HG03354 (cell line): ENCODE measurements around the gene ZG16.

ENCODE experiments used
- ATAC-seq: cut with Tn5 transposase; IDR thresholded peaks from one replicate; pipeline ENCODE4 v1.9.1; 2021; ENCODE audit warnings: mild to moderate bottlenecking; ENCODE audit not compliant: unreplicated experiment, poor library complexity, severe bottlenecking

ZG16 gene

DNA sequence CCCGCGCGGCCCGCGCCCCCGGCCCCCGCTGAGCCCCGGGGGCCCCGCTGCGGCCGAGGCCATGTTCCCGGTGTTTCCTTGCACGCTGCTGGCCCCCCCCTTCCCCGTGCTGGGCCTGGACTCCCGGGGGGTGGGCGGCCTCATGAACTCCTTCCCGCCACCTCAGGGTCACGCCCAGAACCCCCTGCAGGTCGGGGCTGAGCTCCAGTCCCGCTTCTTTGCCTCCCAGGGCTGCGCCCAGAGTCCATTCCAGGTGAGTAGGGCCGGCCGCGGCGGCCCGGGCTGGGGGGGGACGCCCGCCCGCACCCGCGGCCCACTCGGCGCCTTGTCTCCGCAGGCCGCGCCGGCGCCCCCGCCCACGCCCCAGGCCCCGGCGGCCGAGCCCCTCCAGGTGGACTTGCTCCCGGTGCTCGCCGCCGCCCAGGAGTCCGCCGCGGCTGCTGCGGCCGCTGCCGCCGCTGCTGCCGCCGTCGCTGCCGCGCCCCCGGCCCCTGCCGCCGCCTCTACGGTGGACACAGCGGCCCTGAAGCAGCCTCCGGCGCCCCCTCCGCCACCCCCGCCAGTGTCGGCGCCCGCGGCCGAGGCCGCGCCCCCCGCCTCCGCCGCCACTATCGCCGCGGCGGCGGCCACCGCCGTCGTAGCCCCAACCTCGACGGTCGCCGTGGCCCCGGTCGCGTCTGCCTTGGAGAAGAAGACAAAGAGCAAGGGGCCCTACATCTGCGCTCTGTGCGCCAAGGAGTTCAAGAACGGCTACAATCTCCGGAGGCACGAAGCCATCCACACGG lies 28.8 kb downstream of the ZG16 start:
- no peak for ATAC-seq

- no peak for ATAC-seq
Measured at GRCh38 chr16:29807426-29808218, 29.6 kb downstream of the ZG16 start.

DNA sequence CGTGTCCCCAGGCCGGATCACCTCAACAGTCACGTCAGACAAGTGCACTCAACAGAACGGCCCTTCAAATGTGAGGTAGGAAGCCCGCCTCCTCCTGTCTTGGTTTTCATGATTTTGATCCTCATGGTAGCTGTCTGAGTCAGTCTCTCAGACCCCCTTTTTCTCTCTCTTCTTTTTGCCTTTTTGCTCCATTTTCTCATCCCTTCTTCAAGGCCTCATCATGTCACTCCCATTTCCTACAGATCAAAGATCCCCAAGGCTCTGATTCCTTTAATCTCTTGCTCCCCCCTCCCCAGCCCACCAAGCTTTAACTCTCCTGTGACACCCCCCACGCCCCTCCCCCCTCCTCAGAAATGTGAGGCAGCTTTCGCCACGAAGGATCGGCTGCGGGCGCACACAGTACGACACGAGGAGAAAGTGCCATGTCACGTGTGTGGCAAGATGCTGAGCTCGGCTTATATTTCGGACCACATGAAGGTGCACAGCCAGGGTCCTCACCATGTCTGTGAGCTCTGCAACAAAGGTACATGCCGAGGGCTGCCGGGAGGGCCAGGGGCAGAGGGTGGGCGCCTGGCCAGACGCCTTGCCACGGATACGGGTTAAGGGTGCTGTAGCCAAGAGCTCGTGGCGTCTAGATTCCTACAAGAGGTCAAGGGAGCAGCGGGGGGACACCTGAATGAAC lies 30.3 kb downstream of the ZG16 start:
- ATAC-seq: no peak

DNA sequence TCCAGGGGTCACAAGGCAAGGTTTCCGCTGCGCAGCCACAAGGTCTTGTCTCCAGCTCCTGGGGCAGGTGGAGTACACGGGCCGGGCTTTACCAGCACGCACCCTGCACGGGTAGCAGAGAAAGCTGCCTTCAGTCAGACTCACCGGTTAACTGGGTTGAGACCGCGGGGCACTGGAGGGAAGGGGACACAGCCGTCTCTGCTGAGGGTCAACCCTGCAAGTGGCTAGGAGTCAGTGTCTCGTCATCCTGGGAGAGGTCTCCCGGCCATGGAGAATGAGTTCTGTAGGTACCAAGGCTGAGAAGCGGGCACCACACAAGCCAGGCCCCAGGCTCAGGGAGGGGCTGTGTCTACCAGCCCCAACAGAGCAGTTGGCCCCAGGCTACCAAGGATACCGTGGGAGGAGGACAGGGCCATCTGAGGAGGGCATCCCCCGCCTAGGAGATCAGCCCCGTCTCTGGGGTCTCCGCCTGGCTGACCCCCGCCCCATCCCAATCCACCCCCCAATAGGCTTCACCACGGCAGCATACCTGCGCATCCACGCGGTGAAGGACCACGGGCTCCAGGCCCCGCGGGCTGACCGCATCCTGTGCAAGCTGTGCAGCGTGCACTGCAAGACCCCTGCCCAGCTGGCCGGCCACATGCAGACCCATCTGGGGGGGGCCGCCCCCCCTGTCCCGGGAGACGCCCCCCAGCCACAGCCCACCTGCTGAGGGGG lies 31.1 kb downstream of the ZG16 start:
- no peak for ATAC-seq

- ATAC-seq: no peak
Measured at GRCh38 chr16:29809850-29810698, 32.0 kb downstream of the ZG16 start.

DNA sequence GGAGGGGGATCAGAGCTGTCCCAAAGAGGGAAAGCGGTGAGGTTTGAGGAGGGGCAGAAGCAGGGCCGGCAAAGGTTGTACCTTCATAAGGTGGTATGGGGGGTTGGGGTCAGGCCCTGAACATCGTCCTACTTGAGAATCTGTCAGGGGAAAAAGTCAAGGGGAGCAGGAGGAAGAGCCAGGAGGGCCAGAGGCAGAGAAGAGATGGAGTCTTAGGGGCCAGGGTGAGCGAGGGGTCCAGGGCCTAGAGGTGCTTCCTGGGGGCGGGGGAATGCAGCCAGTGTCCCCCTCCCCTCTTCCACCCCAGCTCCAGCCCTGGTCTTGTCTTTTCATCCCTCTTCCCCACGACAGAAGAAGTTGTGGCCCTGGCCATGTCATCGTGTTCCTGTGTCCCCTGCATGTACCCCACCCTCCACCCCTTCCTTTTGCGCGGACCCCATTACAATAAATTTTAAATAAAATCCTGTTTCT lies 32.7 kb downstream of the ZG16 start:
- no peak for ATAC-seq

DNA sequence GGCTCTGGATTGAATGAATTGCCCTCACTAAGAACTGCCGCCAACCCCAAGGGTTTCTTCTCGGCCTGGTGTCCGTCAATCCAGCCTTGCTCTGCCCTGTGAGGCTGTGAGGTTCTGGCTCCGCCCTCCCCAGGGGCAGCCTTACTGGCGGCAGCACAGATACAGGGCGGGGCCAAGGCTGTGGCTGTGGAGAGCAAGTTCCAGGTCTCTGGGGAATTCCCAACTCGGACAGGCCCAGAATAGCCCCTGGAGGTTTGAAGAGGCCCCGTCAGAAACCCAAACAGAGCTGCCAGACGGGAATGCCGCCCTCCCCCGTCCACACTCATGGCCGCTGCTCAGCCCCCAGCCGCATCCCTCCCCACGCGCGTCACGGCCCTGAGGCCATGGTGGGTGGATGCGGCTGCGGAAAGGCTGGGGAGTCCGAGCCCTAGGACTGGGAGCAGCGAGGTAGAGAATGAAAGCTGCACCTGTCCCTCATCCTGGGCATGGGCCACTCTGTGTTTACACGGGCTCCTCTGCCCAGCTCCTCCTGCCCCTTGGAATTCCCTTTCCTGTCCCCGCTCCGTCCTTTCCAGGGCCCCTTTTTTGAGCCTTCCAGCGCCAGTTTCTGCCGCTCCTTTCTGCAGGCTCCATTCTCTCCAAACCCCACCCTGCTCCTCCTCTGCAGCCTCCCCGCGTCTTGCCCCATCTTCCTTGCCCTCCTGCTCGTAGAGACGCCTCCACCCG lies 33.3 kb downstream of the ZG16 start:
- peak; percentile 30 for ATAC-seq

GRCh38 chr16:29811896-29812665 lies 34.0 kb downstream of the ZG16 start, which contains the start of gene PRRT2:
PRRT2 (plus strand) TSS chr16:29812193; CDS start chr16:29813055, 862 bp downstream.
- ATAC-seq: no peak

DNA sequence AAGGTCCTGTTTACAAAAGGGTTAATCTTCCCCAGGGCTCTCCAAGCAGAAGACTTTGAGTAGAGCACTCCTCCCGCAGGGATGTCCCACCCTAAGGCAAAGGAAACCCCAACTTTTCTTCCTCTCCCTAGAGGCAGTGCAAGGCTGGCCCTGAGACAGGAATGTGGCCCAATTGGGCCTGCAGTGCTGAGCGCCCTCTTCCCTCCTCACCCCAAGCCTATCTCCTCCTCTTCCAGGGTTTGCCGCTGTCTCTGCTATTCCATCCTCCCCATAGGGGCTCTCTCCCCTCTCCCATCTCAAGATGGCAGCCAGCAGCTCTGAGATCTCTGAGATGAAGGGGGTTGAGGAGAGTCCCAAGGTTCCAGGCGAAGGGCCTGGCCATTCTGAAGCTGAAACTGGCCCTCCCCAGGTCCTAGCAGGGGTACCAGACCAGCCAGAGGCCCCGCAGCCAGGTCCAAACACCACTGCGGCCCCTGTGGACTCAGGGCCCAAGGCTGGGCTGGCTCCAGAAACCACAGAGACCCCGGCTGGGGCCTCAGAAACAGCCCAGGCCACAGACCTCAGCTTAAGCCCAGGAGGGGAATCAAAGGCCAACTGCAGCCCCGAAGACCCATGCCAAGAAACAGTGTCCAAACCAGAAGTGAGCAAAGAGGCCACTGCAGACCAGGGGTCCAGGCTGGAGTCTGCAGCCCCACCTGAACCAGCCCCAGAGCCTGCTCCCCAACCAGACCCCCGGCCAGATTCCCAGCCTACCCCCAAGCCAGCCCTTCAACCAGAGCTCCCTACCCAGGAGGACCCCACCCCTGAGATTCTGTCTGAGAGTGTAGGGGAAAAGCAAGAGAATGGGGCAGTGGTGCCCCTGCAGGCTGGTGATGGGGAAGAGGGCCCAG lies 34.9 kb downstream of the ZG16 start:
- no peak for ATAC-seq

- no peak for ATAC-seq
Measured at GRCh38 chr16:29813644-29814562, 35.8 kb downstream of the ZG16 start.

DNA sequence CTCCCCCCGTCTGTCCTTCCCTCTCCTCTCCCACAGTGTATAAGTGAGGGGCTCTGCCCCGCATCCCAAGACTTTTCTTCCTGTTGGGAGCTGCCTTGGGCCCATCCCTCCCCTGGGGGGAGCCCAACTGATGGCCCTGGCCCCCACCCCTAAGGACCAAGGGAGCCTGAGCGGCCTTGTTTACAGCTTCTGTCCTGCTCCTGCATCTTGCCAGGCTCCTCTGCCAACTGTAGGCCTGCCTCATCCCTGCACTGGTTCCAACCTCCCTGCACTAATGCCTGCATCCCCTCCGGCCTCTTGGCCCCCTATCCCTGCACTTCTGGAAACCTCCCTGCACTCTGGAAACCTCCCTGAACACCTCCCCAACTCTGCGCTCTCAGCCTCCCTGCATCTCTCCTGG lies 36.5 kb downstream of the ZG16 start:
- no peak for ATAC-seq

DNA sequence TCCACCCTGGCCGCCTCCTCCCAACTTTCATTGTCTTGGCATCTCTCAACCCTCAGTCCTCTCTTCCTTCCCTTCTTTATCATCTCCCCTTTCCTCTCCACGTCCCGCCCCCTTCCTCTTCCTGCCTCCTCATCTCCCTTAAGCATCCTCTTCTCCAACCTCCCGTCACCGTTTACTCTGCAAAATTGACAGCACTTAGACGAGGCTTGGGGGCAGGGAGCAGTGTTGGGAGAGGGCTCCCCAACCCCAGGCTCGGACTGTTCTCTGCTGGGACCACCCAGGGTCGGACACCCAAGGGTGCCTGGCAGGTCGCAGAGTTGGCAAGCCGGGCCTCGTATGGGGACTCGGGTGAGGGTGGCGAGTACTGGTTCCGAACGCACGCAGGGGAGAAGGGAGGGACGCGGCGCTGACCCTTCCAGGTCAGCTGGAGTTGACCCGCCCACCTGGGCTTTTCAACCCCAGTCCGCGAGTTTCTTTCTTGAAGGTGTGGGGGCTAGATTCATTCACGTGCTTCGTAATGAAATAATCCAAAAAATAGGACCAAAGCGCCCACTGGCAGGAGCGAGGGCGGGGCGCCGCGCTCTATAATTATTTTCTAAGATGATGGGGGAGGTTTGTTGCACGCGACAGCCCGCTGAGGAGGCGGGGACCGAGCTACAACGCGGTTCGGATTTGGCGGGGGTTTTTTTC lies 37.1 kb downstream of the ZG16 start:
- ATAC-seq: no peak

DNA sequence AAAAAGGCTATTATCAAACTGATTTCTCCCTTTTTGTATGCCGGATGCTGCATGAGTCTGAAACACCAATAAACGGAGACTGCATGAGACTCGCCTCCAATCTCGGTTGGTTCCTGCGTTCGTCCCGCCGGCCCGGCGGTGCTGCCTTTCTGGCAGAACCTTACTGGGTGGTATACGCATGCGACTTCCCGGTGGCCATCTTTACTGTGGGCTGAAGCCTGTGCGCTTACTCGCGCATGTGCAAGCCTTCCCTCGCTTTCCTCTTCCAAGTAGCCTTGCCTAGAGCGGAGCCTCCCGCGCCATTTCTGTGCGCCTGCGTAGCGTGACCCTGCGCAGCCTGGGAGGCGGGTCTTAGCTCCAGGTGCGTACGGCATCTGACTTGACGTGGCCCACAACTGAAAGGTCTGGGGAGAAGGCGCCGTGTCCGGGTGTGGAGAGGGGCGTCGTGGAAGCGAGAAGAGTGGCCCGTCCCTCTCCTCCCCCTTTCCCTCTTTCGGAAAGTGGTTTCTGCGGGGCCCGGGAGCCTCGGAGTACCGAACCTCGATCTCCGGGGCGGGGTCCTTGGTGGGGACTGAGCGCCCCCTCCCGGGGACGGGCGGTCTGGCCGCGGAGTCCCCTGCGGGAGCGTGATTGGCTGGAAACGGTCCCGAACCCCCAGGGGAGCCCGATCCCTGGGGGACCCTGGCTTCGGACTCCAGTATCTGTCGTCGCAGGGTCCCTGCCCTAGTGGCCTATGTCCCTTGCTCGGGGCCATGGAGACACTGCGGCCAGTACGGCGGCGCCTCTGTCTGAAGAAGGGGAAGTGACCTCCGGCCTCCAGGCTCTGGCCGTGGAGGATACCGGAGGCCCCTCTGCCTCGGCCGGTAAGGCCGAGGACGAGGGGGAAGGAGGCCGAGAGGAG lies 38.0 kb downstream of the ZG16 start, which contains the start of gene PAGR1:
Gene PAGR1, plus strand, starts transcription at position 360 of the 901 bp plus-strand sequence. Its CDS starts 374 bp downstream, at position 734.
- ATAC-seq: peak; percentile 63
